Stomach (tissue), 4 donors: ENCODE results near the gene FBXL7.

Source experiments
- CTCF ChIP-seq, 7 experiments: fragments of 450-650 bp in 4 of 7; fragments of 200-600 bp in 3 of 7; sonication (generic) in 3 of 7; IDR thresholded peaks; one replicate each; pipeline ENCODE4 v1.5.1; 2016 to 2019; ENCODE audit warnings: antibody characterized with exemption in 7 of 7, control low read depth in 2 of 7, mild to moderate bottlenecking in 1 of 7
- POLR2A ChIP-seq, 4 donors: fragments of 450-650 bp; IDR thresholded peaks; one replicate each; pipeline ENCODE4 v1.6.1; 2016; ENCODE audit warnings: antibody characterized with exemption in 4 of 4, control low read depth in 2 of 4, mild to moderate bottlenecking in 1 of 4, moderate library complexity in 1 of 4

DNA sequence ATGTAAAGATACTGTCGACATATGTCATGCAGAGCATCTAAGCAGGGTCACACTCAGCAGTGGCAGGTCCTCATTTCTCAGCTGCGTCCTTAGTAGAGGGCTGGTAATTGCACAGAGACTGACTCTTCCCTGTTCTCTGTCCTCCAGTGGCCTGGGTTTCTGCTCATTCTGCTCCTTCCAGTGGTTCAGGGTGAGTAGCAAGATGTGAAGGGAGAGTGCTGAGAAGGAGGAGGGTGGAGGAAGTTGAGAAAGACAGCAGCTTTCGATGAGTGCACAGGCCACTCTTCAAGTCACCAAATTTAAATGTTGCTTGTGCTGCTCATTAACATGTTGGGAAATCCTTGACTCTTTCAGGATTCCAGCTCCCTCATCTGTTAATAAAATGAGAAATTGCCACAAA lies 203.9 kb downstream of the FBXL7 start:
- no peak for TF ChIP-seq POLR2A (IDR thresholded peaks at IDR 0.05)
- TF ChIP-seq CTCF (IDR thresholded peaks at IDR 0.05): no peak
